ENCODE results near the gene VPS72. TPM values are rescaled to one million over a fixed set of nuclear protein-coding genes. Genes with fewer than 3 reads are reported as not detected.

The VPS72 gene
- total and polyA plus RNA-seq, 2 of the 13 experiments (the other 11 are each of a cell fraction or from before 2014, with no cell fraction given): 33.7 to 34.5 TPM

DNA sequence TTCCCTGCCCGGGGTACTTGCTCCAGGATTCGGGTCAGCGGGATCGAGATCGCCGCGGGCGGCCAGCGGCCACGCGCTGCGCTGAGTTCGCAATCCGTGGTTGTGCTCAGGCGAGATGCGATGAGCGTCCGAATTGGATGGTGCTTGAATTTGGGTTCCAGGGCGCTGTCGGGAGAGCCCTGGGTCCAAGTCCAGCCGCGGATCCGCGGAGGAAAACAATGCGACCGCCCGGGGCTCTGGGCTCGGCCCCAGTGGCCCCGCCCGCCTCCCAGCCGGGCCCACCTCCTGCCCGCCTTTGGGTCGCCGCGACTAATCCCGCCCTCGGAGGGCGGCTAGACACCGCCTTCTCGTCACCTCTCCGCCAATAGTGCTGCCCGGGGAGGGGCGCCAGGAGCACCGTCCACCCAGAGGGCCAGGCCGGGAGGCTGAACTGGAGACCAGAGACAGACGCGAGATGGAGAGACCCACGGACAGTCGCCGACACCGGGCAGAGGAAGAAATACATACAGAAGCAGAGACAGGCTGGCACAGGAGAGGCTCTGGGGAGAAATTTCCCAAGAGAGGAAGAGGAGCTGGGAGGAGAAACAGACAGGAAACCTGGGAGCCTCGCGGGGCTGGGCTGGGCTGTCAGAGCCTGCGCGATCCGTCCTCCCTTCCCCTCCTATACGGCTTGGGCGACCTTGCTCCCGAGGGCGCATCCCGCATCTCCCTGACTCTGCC, 43.4 kb downstream of the VPS72 start, which contains the start of gene SEMA6C (continued):
- TF ChIP-seq, protein P1, sequence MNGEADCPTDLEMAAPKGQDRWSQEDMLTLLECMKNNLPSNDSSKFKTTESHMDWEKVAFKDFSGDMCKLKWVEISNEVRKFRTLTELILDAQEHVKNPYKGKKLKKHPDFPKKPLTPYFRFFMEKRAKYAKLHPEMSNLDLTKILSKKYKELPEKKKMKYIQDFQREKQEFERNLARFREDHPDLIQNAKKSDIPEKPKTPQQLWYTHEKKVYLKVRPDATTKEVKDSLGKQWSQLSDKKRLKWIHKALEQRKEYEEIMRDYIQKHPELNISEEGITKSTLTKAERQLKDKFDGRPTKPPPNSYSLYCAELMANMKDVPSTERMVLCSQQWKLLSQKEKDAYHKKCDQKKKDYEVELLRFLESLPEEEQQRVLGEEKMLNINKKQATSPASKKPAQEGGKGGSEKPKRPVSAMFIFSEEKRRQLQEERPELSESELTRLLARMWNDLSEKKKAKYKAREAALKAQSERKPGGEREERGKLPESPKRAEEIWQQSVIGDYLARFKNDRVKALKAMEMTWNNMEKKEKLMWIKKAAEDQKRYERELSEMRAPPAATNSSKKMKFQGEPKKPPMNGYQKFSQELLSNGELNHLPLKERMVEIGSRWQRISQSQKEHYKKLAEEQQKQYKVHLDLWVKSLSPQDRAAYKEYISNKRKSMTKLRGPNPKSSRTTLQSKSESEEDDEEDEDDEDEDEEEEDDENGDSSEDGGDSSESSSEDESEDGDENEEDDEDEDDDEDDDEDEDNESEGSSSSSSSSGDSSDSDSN (CRISPR knock-in tag; IDR thresholded peaks at IDR 0.05): peak; percentile 43
- TF ChIP-seq IKZF1 (IDR thresholded peaks at IDR 0.05) (no peak), HDAC1 (CRISPR knock-in tag; IDR thresholded peaks at IDR 0.05) (peak; percentile 42; the same call in 1 of the 2 replicates), DR1 (CRISPR knock-in tag; IDR thresholded peaks at IDR 0.05) (peak; percentile 61; the same call in 1 of the 2 replicates), PCBP2 (optimal IDR thresholded peaks at IDR 0.05; ENCODE audit: low read depth, low read length, poor library complexity, severe bottlenecking) (no peak)
- TF ChIP-seq, protein P2, sequence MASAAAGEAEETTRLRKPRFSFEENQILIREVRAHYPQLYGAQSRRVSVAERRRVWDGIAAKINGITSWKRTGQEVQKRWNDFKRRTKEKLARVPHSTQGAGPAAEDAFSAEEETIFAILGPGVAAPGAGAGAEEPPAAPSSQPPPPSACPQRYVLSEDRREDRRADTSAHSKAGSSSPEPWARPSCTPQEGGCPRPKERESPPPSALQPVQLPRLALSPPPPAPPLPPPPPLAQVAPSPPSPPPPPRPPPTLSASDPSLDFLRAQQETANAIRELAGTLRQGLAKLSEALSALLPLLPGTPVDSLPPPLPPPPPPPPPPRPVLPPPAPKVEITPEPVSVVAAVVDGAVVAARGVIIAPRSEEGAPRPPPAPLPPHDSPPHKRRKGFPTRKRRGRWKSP (CRISPR knock-in tag; IDR thresholded peaks at IDR 0.05): 0 out of 2 replicates have a peak, but pooled peaks have one; percentile 54
- TF ChIP-seq, protein P3, sequence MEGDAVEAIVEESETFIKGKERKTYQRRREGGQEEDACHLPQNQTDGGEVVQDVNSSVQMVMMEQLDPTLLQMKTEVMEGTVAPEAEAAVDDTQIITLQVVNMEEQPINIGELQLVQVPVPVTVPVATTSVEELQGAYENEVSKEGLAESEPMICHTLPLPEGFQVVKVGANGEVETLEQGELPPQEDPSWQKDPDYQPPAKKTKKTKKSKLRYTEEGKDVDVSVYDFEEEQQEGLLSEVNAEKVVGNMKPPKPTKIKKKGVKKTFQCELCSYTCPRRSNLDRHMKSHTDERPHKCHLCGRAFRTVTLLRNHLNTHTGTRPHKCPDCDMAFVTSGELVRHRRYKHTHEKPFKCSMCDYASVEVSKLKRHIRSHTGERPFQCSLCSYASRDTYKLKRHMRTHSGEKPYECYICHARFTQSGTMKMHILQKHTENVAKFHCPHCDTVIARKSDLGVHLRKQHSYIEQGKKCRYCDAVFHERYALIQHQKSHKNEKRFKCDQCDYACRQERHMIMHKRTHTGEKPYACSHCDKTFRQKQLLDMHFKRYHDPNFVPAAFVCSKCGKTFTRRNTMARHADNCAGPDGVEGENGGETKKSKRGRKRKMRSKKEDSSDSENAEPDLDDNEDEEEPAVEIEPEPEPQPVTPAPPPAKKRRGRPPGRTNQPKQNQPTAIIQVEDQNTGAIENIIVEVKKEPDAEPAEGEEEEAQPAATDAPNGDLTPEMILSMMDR (CRISPR knock-in tag; IDR thresholded peaks at IDR 0.05): 0 out of 2 replicates have a peak, but pooled peaks have one; percentile 2
- TF ChIP-seq, protein P4, sequence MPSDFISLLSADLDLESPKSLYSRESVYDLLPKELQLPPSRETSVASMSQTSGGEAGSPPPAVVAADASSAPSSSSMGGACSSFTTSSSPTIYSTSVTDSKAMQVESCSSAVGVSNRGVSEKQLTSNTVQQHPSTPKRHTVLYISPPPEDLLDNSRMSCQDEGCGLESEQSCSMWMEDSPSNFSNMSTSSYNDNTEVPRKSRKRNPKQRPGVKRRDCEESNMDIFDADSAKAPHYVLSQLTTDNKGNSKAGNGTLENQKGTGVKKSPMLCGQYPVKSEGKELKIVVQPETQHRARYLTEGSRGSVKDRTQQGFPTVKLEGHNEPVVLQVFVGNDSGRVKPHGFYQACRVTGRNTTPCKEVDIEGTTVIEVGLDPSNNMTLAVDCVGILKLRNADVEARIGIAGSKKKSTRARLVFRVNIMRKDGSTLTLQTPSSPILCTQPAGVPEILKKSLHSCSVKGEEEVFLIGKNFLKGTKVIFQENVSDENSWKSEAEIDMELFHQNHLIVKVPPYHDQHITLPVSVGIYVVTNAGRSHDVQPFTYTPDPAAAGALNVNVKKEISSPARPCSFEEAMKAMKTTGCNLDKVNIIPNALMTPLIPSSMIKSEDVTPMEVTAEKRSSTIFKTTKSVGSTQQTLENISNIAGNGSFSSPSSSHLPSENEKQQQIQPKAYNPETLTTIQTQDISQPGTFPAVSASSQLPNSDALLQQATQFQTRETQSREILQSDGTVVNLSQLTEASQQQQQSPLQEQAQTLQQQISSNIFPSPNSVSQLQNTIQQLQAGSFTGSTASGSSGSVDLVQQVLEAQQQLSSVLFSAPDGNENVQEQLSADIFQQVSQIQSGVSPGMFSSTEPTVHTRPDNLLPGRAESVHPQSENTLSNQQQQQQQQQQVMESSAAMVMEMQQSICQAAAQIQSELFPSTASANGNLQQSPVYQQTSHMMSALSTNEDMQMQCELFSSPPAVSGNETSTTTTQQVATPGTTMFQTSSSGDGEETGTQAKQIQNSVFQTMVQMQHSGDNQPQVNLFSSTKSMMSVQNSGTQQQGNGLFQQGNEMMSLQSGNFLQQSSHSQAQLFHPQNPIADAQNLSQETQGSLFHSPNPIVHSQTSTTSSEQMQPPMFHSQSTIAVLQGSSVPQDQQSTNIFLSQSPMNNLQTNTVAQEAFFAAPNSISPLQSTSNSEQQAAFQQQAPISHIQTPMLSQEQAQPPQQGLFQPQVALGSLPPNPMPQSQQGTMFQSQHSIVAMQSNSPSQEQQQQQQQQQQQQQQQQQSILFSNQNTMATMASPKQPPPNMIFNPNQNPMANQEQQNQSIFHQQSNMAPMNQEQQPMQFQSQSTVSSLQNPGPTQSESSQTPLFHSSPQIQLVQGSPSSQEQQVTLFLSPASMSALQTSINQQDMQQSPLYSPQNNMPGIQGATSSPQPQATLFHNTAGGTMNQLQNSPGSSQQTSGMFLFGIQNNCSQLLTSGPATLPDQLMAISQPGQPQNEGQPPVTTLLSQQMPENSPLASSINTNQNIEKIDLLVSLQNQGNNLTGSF (CRISPR knock-in tag; IDR thresholded peaks at IDR 0.05): 0 out of 2 replicates have a peak, but pooled peaks have one; percentile 43
- TF ChIP-seq, protein P5, sequence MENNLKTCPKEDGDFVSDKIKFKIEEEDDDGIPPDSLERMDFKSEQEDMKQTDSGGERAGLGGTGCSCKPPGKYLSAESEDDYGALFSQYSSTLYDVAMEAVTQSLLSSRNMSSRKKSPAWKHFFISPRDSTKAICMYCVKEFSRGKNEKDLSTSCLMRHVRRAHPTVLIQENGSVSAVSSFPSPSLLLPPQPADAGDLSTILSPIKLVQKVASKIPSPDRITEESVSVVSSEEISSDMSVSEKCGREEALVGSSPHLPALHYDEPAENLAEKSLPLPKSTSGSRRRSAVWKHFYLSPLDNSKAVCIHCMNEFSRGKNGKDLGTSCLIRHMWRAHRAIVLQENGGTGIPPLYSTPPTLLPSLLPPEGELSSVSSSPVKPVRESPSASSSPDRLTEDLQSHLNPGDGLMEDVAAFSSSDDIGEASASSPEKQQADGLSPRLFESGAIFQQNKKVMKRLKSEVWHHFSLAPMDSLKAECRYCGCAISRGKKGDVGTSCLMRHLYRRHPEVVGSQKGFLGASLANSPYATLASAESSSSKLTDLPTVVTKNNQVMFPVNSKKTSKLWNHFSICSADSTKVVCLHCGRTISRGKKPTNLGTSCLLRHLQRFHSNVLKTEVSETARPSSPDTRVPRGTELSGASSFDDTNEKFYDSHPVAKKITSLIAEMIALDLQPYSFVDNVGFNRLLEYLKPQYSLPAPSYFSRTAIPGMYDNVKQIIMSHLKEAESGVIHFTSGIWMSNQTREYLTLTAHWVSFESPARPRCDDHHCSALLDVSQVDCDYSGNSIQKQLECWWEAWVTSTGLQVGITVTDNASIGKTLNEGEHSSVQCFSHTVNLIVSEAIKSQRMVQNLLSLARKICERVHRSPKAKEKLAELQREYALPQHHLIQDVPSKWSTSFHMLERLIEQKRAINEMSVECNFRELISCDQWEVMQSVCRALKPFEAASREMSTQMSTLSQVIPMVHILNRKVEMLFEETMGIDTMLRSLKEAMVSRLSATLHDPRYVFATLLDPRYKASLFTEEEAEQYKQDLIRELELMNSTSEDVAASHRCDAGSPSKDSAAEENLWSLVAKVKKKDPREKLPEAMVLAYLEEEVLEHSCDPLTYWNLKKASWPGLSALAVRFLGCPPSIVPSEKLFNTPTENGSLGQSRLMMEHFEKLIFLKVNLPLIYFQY (CRISPR knock-in tag; IDR thresholded peaks at IDR 0.05; ENCODE audit: borderline replicate concordance): peak; percentile 84; the same call in 1 of the 2 replicates
- TF ChIP-seq, protein P6, sequence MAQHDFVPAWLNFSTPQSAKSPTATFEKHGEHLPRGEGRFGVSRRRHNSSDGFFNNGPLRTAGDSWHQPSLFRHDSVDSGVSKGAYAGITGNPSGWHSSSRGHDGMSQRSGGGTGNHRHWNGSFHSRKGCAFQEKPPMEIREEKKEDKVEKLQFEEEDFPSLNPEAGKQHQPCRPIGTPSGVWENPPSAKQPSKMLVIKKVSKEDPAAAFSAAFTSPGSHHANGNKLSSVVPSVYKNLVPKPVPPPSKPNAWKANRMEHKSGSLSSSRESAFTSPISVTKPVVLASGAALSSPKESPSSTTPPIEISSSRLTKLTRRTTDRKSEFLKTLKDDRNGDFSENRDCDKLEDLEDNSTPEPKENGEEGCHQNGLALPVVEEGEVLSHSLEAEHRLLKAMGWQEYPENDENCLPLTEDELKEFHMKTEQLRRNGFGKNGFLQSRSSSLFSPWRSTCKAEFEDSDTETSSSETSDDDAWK (CRISPR knock-in tag; IDR thresholded peaks at IDR 0.05): no peak

All from HepG2 (cell line).